GM18951 (cell line): ENCODE results near the gene WIZ.

Experiments used
- POLR2A ChIP-seq: IDR thresholded peaks from 4 replicates; pipeline ENCODE4 v1.6.1; 2011; ENCODE audit warnings: mild to moderate bottlenecking; ENCODE audit not compliant: insufficient read length, insufficient read depth; ENCODE audit errors: extremely low read depth
- in situ Hi-C: fragments of 300-500 bp; cut with MboI; formaldehyde crosslinking; loops from one replicate; pipeline ENCODE4 v1.12.0; 2022; ENCODE audit warnings: low sequenced_read_pairs, mixed read lengths, inconsistent platforms; ENCODE audit not compliant: unreplicated experiment

WIZ gene

GRCh38 chr19:15436012-15436825 is 13.5 kb downstream of the WIZ start:
- no peak for TF ChIP-seq POLR2A
- in situ Hi-C loops, result no loop called here

DNA sequence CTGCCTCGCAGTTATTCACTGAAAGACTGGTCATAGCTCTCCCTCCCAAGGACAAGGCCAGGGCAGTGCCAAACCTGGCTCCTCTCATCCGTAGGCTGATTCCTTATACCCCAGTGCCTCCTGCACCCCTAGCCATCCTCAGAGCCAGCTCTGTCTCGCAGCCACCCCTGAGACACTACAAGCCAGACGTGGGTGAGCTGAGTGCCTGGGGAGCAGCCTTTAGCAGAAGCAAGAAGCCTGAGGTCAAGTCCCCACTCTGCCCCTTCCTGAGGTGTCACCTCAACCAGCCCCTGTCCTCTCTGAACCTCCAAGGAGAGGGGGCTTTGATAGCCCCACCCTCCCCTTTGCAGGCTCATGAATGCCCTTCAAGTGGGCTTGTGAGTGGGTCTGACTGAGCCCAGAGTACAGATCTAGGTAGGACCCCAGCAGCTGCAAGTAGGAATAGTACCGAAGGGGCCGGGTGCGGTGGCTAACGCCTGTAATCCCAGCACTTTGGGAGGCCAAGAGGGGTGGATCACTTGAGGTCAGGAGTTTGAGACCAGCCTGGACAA is 16.2 kb downstream of the WIZ start:
- TF ChIP-seq POLR2A, result no peak
- in situ Hi-C loops, result no loop called here

DNA sequence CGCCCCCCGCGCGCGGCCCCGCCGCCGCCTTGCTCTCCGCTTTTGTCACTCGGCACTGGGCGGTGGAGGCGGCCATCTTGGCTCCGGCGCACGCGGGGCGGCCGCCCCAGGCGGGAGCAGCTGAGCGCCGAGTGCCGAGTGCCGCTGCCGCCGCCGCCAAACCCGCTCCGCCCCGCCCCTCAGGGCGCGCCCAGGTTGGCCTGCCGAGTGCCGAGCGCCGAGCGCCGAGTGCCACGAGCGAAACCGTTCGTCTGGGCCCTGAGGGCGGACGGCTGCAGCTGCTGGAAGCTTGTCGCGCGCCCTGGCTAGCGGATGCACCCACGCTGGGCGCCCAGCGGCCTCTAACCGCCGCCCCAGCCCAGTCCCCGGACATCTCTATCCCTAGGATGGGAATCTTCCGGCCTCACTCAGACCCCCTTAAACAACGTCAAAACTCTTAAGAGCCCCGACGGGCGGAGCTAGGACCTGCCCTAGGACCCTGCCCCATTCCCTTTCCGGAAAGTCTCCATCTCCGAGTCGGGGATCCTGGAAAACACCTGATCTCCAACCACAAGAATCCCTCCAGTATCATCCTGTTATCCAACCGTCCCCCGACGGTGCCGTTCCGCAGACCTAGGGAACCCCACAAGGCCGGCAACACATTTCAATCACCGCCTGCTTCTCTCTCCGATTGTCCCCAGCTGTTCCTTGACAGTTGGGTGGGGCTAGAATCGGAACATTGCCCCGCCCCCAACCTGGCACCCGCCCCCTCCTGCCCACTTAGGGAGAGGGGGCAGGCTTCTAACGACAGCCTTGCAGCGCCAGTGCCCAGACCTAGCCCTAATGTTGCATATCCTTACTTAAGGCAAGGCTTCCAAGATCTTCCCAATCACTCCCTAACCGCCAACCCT is 16.9 kb downstream of the WIZ start:
- TF ChIP-seq POLR2A, result peak; percentile 69
- in situ Hi-C loops, result no loop called here

- no peak for TF ChIP-seq POLR2A
Observed at GRCh38 chr19:15432018-15432494, 17.7 kb downstream of the WIZ start.

DNA sequence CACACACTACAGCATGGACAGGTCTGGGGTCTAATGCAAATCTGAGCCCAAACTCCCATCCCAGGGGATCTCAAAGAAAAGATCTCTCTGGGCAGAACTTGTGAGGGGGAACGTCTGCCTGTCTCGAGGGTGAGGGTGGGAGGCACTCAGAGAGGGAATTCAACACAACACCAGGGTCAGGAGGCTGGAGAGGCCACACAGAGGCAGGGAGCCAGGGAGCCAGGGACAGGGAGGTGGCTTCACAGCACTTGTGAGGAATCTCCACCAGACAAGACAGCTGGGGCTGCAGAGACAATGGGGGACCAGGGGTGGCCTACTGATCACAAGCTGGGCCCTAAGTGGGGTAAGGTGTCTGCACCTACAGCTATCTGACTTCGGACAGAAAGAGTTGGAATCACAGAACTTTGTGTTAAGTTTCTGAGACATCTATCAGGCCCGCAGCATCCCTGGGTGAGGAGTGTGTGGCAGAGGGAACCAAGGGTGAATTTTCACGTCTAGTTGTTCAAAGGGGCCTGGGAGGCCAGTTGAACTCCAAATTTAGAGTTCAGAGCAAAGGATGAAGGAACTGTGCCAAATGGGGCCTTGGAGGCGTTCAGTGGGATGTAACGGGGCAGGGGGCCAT is 18.2 kb downstream of the WIZ start:
- TF ChIP-seq POLR2A, result no peak
- in situ Hi-C loops, result no loop called here

More at GRCh38 chr19:15432018-15432494, 17.7 kb downstream of the WIZ start:
- in situ Hi-C loops, result no loop called here

- no peak for TF ChIP-seq POLR2A
- in situ Hi-C loops, result no loop called here
Observed at GRCh38 chr19:15430526-15431120, 19.1 kb downstream of the WIZ start.

GRCh38 chr19:15429825-15430467 is 19.8 kb downstream of the WIZ start:
- in situ Hi-C loops, result loop anchor here (5.0 kb wide), 1 partner anchor 122 kb away; no protein-coding TSS in a partner anchor
- TF ChIP-seq POLR2A, result no peak

- in situ Hi-C loops, result loop anchor here (5.0 kb wide), 1 partner anchor 123 kb away; no protein-coding TSS in a partner anchor
- no peak for TF ChIP-seq POLR2A
Observed at GRCh38 chr19:15428956-15429824, 20.6 kb downstream of the WIZ start.

DNA sequence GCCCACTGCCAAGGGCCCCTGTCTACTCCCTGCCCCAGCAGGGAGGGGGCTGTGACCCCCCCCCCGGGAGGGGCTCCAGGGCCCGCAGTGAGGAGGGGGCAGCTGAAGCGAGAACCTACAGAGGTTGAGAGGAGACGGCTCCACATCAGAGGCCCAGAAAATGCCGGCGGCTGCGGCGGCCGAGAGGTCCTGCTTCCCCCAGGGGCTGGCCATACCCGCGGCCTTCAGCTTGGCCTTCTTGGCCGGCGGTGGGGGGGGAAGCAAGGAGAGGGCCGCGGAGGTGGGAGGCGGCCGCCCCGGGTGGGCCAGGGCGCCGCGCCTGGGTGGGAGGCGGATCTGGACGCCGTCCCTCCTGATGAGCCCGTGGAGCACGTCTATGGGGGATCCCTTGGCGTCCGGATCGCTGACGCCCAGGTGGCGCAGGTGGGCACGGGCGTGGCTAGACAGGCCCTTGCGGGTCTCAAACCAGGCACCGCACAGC is 21.7 kb downstream of the WIZ start:
- no peak for TF ChIP-seq POLR2A
- in situ Hi-C loops, result loop anchor here (5.0 kb wide), 1 partner anchor 124 kb away; no protein-coding TSS in a partner anchor

- TF ChIP-seq POLR2A, result no peak
- in situ Hi-C loops, result loop anchor here (5.0 kb wide), 1 partner anchor 125 kb away; no protein-coding TSS in a partner anchor
Observed at GRCh38 chr19:15427350-15427700, 22.4 kb downstream of the WIZ start.
